Loucy (cell line): ENCODE results near the gene EXD3.

Experiments used
- CTCF ChIP-seq: fragments of 200-600 bp; sonication (generic); conservative IDR thresholded peaks from 2 replicates; pipeline ENCODE4 v1.5.1; 2014; ENCODE audit warnings: mild to moderate bottlenecking, antibody characterized with exemption, low read length
- EZH2phosphoT487 ChIP-seq: fragments of 200-600 bp; IDR thresholded peaks from 2 replicates; pipeline ENCODE4 v1.6.1; 2018; ENCODE audit warnings: antibody characterized with exemption, mild to moderate bottlenecking, moderate library complexity, borderline replicate concordance

GRCh38 chr9:137456061-137456863 is 33.3 kb upstream of the EXD3 start:
- TF ChIP-seq CTCF (no peak), EZH2phosphoT487 (no peak)
